Fibroblast of peridontal ligament (primary cell): ENCODE results near the gene MEG3.
"Not testable (repeated sequence)": the region's sequence is repeated elsewhere in the genome, so short reads cannot be mapped to it uniquely, and the experiment has no call there.

Experiments used
- DNase-seq: peaks from one replicate; pipeline ENCODE4 v3.0.0-alpha.2; 2010; ENCODE audit errors: extremely low read depth

The MEG3 gene

DNA sequence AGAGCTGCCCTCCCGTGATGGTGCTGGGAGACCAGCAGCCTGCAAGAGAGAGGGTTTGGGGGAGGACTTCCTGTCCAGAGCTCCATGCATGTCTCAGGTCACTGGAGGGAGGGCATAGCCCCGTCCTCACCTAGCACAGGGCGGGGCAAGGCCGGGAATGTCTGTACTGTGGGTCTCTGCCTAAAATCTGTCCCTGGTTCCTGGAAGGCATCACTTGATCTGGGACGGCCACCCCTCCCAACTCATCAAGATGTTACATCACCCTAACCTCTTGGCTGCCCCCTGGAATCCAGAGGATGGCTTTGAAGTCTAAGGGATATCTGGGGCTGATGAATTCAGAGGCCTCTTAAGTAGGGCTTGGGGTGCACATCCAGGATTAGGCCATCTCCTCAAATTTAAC is 37.0 kb upstream of the MEG3 start:
- DNase-seq: no peak

- DNase-seq: no peak
Observed at GRCh38 chr14:100789460-100790417, 36.2 kb upstream of the MEG3 start.

- peak; percentile 72 for DNase-seq
Observed at GRCh38 chr14:100790502-100791347, 35.2 kb upstream of the MEG3 start.

DNA sequence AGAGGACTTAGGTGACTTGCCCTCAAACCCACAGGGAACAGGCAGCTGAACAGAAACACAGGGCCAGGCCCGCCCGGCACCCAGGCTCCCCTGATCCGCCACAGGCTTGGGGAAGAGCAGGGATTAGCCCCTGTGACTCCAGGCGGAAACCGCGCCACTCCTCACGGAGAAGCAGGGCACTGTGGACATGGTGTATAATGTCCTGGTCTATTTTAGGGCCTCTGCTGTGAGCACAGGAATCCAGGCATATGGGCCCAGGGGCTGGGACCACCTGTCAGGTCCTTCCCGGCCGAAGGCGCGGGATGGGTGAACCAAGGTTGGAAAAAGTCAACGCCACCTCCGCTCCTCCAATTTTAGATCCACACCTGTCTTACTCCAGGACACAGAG is 34.6 kb upstream of the MEG3 start:
- DNase-seq: no peak

GRCh38 chr14:100791995-100792394 is 33.9 kb upstream of the MEG3 start:
- no peak for DNase-seq

- DNase-seq: no peak
Observed at GRCh38 chr14:100796946-100797345, 29.0 kb upstream of the MEG3 start.

GRCh38 chr14:100800041-100800440 is 25.9 kb upstream of the MEG3 start:
- DNase-seq: no peak

DNA sequence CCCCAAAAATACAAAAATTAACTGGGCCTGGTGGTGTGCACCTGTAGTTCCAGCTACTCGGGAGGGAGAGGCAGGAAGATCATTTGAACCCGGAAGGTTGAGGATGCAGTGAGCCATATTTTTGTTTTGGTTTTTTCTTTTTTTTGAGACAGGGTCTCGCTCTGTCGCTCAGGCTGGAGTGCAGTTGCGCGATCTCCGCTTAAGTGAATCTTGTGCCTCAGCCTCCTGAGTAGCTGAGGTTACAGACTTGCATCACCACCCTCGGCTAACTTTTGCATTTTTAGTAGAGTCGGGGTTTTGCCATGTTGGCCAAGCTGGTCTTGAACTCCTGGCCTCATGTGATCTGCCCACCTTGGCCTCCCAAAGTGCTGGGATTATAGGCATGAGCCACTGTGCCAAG is 24.5 kb upstream of the MEG3 start:
- not testable (repeated sequence) for DNase-seq

DNA sequence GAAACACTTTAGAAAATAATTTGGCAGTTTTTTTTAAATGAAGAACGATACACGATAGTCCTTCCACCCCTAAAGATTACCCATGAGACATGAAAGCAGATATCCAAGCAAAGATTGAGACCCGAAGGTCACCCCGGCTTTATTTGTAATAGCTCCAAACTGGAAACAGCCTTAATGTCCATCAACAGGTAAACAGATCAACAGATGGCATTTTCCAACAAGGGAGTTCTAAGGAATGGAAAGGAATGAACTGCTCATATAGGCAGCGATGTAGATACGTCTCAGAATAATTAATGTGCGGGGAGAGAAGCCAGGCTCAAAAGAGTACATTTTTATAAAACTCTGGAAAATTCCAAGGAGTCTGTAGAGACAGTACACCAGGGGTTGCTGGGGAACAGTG is 23.7 kb upstream of the MEG3 start:
- DNase-seq: no peak

- no peak for DNase-seq
Observed at GRCh38 chr14:100802766-100803165, 23.2 kb upstream of the MEG3 start.

GRCh38 chr14:100803226-100803625 is 22.7 kb upstream of the MEG3 start:
- no peak for DNase-seq

DNA sequence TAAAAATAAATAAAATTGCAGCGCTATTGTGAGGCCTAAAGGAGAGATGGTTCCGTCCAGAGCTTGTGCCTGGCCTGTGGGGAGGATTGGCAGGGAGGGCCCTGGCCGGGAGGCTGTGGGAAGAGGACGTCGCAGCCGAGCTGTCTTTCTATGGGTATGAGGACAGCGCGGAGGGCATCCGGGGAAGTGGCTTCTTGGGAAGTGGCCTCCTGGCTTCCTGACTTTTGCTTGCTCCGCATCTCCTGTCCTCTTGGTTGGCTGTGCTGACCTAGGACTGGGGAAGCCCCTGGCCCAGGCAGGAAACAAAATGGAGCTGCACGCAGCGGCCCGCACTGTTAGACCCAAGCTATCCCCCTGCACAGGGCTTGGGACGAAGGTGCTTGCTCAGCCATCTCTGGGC is 22.2 kb upstream of the MEG3 start:
- no peak for DNase-seq

GRCh38 chr14:100804138-100804537 is 21.8 kb upstream of the MEG3 start:
- DNase-seq: no peak

DNA sequence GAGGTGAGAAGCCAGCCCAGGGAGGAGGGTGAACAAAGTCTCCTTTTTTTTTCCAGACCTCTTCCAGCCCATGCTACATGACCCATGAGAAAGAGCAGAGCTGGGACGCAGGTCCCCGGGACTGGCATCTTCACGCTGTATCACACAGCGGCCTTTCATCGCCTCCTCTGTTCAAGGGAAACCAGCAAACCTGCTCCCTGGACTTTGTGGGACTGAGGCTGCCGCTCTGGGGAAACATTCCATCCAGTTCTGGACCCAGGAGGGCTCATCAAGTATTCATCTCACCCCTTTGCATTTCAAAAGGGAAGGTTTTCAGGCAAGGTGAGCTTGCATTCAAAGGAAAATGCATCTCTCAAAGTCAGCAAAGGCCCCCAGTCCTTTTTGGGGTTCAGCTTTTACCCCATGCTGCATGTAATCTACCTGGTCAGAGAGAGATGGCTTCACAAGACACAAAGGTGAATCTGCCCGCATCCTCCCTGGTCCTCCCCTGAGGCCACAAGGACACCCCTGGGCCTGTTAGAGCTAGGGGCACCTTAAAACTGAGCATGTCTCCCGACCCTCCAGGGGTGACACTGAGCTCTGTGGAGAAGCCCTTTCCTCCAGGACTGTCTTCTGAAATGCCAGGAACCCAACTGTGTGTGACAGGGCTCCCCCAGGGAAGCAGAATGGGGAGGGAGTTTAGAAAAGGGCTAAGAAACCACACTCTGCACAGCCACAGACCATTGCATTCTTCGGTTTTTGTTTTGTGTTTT is 21.2 kb upstream of the MEG3 start:
- DNase-seq: no peak

DNA sequence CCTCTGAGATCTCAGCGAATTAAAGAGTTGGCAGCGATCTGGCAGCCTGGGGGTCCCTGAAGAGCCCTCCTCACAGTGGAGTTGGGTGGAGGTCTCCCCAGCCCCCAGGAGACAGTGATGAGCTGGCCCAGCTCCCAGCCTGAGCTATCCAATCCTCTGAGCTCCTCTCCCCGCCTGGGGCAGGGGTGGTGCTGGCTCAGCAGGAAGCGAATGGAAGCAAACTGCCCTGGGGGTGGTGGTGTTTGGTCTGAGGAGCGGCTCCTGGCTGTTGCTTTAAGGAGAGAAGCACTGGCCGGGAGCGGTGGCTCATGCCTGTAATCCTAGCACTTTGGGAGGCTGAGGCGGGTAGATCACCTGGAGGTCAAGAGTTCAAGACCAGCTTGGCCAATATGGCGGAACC is 19.5 kb upstream of the MEG3 start:
- no peak for DNase-seq

- DNase-seq: no peak
Observed at GRCh38 chr14:100807496-100807895, 18.4 kb upstream of the MEG3 start.

- no peak for DNase-seq
Observed at GRCh38 chr14:100807979-100808734, 17.8 kb upstream of the MEG3 start.

DNA sequence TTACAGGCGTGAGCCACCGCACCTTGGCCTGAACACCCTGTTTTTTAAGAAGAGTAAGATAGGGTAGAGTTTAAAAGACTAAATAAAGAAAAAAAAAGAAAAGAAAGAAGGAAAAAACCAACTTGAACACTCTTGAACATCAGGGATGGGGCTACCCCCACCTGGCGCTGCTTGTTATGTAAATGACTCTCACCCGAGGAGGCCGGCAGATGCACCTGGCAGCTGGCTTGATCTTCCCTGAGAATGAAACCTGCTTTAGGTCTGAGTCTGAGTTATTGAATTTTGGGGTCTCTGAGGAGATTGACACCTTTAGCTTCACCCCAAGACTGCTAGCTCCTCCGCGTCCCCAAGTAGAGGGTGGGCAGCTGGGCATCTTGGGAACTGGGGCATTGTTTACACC is 15.5 kb upstream of the MEG3 start:
- no peak for DNase-seq

GRCh38 chr14:100810861-100811461 is 15.0 kb upstream of the MEG3 start:
- no peak for DNase-seq

- DNase-seq: no peak
Observed at GRCh38 chr14:100813291-100813690, 12.6 kb upstream of the MEG3 start.
